Activated naive CD4-positive, alpha-beta T cell treated with anti-CD3 and anti-CD28 coated beads for 36 hours (primary cell): ENCODE measurements around the gene TCERG1L. TPM values are rescaled to one million over a fixed set of nuclear protein-coding genes. Genes with fewer than 3 reads are reported as not detected.
"Not testable (repeated sequence)": the region's sequence is repeated elsewhere in the genome, so short reads cannot be mapped to it uniquely, and the experiment has no call there.

ENCODE experiments used
- CTCF ChIA-PET: fragments of 350-600 bp; sonication (Branson Sonifier 250); formaldehyde crosslinking; loops from one replicate; lab custom pipeline; 2021; ENCODE audit warnings: antibody characterized with exemption; lab: Charles Lee
- DNase-seq: peaks from one replicate; pipeline ENCODE4 v3.0.0-alpha.2; 2020
- H3K27ac Mint-ChIP-seq: one replicate; pipeline ENCODE4 v1.8.0; 2021; ENCODE audit warnings: mild to moderate bottlenecking, mixed read lengths
- H3K27me3 Mint-ChIP-seq: one replicate; pipeline ENCODE4 v1.8.0; 2021; ENCODE audit warnings: low read depth, mixed read lengths
- H3K36me3 Mint-ChIP-seq: one replicate; pipeline ENCODE4 v1.8.0; 2021; ENCODE audit warnings: low read depth, mixed read lengths
- H3K4me1 Mint-ChIP-seq: one replicate; pipeline ENCODE4 v1.8.0; 2021; ENCODE audit warnings: low read depth, mixed read lengths
- H3K4me3 Mint-ChIP-seq: one replicate; pipeline ENCODE4 v1.8.0; 2021; ENCODE audit warnings: mild to moderate bottlenecking, moderate library complexity, mixed read lengths
- H3K9me3 Mint-ChIP-seq: one replicate; pipeline ENCODE4 v1.8.0; 2021; ENCODE audit warnings: mixed read lengths
- intact Hi-C: fragments of 100-400 bp; cut with micrococcal nuclease; formaldehyde crosslinking; loops from one replicate; pipeline ENCODE4 v1.15.1; 2023
- total RNA-seq, 2 experiments: library from RNA; stranded (reverse); gene quantifications; one replicate each; pipeline ENCODE4 v1.2.3, GENCODE V29; 2021

Gene TCERG1L
- total RNA-seq, 2 experiments from 2014 or later, result 0.10 TPM; not detected in 1

GRCh38 chr10:131100418-131101410 lies 210.8 kb downstream of the TCERG1L start:
- H3K27me3 Mint-ChIP-seq, intact Hi-C loops, CTCF ChIA-PET, H3K27ac Mint-ChIP-seq, H3K36me3 Mint-ChIP-seq, H3K4me3 Mint-ChIP-seq, H3K9me3 Mint-ChIP-seq, H3K4me1 Mint-ChIP-seq, DNase-seq: not testable (repeated sequence)

GRCh38 chr10:131099028-131099726 lies 212.3 kb downstream of the TCERG1L start:
- Mint-ChIP-seq H3K27me3 (no peaks in the 10 kb centered on the region), H3K36me3 (no peaks in the 10 kb centered on the region), H3K9me3 (no peaks in the 10 kb centered on the region), H3K27ac (no peak overlapping the region), H3K4me1 (no peaks in the 10 kb centered on the region), H3K4me3 (no peak overlapping the region)
- CTCF ChIA-PET, result no interaction called here
- DNase-seq, result no peak
- intact Hi-C loops, result no loop called here

GRCh38 chr10:131098416-131098952 lies 213.0 kb downstream of the TCERG1L start:
- Mint-ChIP-seq H3K27ac (no peak overlapping the region), H3K4me1 (no peaks in the 10 kb centered on the region), H3K27me3 (no peaks in the 10 kb centered on the region), H3K4me3 (no peak overlapping the region), H3K36me3 (no peaks in the 10 kb centered on the region), H3K9me3 (no peaks in the 10 kb centered on the region)
- DNase-seq, result no peak
- CTCF ChIA-PET, result no interaction called here
- intact Hi-C loops, result no loop called here

- Mint-ChIP-seq H3K4me1 (no peaks in the 10 kb centered on the region), H3K4me3 (no peak overlapping the region), H3K9me3 (no peaks in the 10 kb centered on the region), H3K27ac (no peak overlapping the region), H3K36me3 (no peaks in the 10 kb centered on the region), H3K27me3 (no peaks in the 10 kb centered on the region)
- intact Hi-C loops, result no loop called here
- no peak for DNase-seq
- CTCF ChIA-PET, result interaction anchor here (1.2 kb wide), 1 partner anchor 12 kb away, joined by 3 read pairs; no protein-coding TSS in a partner anchor
Observed at GRCh38 chr10:131096031-131096430, 215.5 kb downstream of the TCERG1L start.

- intact Hi-C loops, result no loop called here
- peaks cover 3% of the 10 kb centered on the region for H3K4me1 Mint-ChIP-seq
- DNase-seq, result no peak
- H3K4me3 Mint-ChIP-seq, result no peak overlapping the region
- no peaks in the 10 kb centered on the region for H3K36me3 Mint-ChIP-seq
- no peaks in the 10 kb centered on the region for H3K9me3 Mint-ChIP-seq
- H3K27me3 Mint-ChIP-seq, result no peaks in the 10 kb centered on the region
- H3K27ac Mint-ChIP-seq, result no peak overlapping the region
- CTCF ChIA-PET, result interaction anchor here (1.2 kb wide), 1 partner anchor 11 kb away, joined by 3 read pairs; no protein-coding TSS in a partner anchor
Observed at GRCh38 chr10:131095313-131095580, 216.3 kb downstream of the TCERG1L start.

GRCh38 chr10:131094527-131095312 lies 216.8 kb downstream of the TCERG1L start:
- H3K4me1 Mint-ChIP-seq, result peaks cover 3% of the 10 kb centered on the region
- no peaks in the 10 kb centered on the region for H3K9me3 Mint-ChIP-seq
- no peaks in the 10 kb centered on the region for H3K27me3 Mint-ChIP-seq
- no peak overlapping the region for H3K4me3 Mint-ChIP-seq
- no peak overlapping the region for H3K27ac Mint-ChIP-seq
- DNase-seq, result no peak
- CTCF ChIA-PET, result interaction anchor here (1.2 kb wide), 1 partner anchor 10 kb away, joined by 3 read pairs; no protein-coding TSS in a partner anchor
- H3K36me3 Mint-ChIP-seq, result no peaks in the 10 kb centered on the region
- intact Hi-C loops, result no loop called here

GRCh38 chr10:131093795-131094366 lies 217.6 kb downstream of the TCERG1L start:
- H3K4me3 Mint-ChIP-seq, result no peak overlapping the region
- peaks cover 3% of the 10 kb centered on the region for H3K4me1 Mint-ChIP-seq
- no peaks in the 10 kb centered on the region for H3K9me3 Mint-ChIP-seq
- DNase-seq, result no peak
- CTCF ChIA-PET, result no interaction called here
- no peaks in the 10 kb centered on the region for H3K36me3 Mint-ChIP-seq
- H3K27me3 Mint-ChIP-seq, result no peaks in the 10 kb centered on the region
- intact Hi-C loops, result no loop called here
- H3K27ac Mint-ChIP-seq, result no peak overlapping the region

GRCh38 chr10:131093346-131093745 lies 218.2 kb downstream of the TCERG1L start:
- no peaks in the 10 kb centered on the region for H3K27me3 Mint-ChIP-seq
- H3K9me3 Mint-ChIP-seq, result no peaks in the 10 kb centered on the region
- CTCF ChIA-PET, result no interaction called here
- H3K27ac Mint-ChIP-seq, result no peak overlapping the region
- H3K36me3 Mint-ChIP-seq, result no peaks in the 10 kb centered on the region
- peaks cover 3% of the 10 kb centered on the region for H3K4me1 Mint-ChIP-seq
- DNase-seq, result no peak
- H3K4me3 Mint-ChIP-seq, result no peak overlapping the region
- intact Hi-C loops, result no loop called here

GRCh38 chr10:131092876-131093275 lies 218.6 kb downstream of the TCERG1L start:
- CTCF ChIA-PET, result no interaction called here
- no peaks in the 10 kb centered on the region for H3K27me3 Mint-ChIP-seq
- intact Hi-C loops, result no loop called here
- no peak overlapping the region for H3K27ac Mint-ChIP-seq
- no peaks in the 10 kb centered on the region for H3K36me3 Mint-ChIP-seq
- DNase-seq, result no peak
- no peak overlapping the region for H3K4me3 Mint-ChIP-seq
- peaks cover 3% of the 10 kb centered on the region for H3K4me1 Mint-ChIP-seq
- no peaks in the 10 kb centered on the region for H3K9me3 Mint-ChIP-seq

GRCh38 chr10:131092386-131092785 lies 219.1 kb downstream of the TCERG1L start:
- Mint-ChIP-seq H3K36me3 (no peaks in the 10 kb centered on the region), H3K9me3 (no peaks in the 10 kb centered on the region), H3K27me3 (no peaks in the 10 kb centered on the region), H3K4me3 (no peak overlapping the region), H3K4me1 (peaks cover 3% of the 10 kb centered on the region), H3K27ac (no peak overlapping the region)
- DNase-seq, result no peak
- CTCF ChIA-PET, result no interaction called here
- intact Hi-C loops, result no loop called here

- Mint-ChIP-seq H3K27ac (no peak overlapping the region), H3K36me3 (no peaks in the 10 kb centered on the region), H3K27me3 (no peaks in the 10 kb centered on the region), H3K4me1 (peaks cover 3% of the 10 kb centered on the region), H3K4me3 (no peak overlapping the region), H3K9me3 (no peaks in the 10 kb centered on the region)
- intact Hi-C loops, result no loop called here
- DNase-seq, result no peak
- CTCF ChIA-PET, result no interaction called here
Observed at GRCh38 chr10:131091682-131092081, 219.8 kb downstream of the TCERG1L start.
